HuH-7 (cell line): ENCODE measurements around the gene HYI.
A peak's percentile ranks its signal among the peaks of the same experiment; 100 is the strongest.
"Not testable (repeated sequence)": the region's sequence is repeated elsewhere in the genome, so short reads cannot be mapped to it uniquely, and the experiment has no call there.

Experiments
- DNase-seq: peaks from one replicate; pipeline ENCODE4 v3.0.0; 2011; ENCODE audit warnings: low spot score

HYI gene

DNA sequence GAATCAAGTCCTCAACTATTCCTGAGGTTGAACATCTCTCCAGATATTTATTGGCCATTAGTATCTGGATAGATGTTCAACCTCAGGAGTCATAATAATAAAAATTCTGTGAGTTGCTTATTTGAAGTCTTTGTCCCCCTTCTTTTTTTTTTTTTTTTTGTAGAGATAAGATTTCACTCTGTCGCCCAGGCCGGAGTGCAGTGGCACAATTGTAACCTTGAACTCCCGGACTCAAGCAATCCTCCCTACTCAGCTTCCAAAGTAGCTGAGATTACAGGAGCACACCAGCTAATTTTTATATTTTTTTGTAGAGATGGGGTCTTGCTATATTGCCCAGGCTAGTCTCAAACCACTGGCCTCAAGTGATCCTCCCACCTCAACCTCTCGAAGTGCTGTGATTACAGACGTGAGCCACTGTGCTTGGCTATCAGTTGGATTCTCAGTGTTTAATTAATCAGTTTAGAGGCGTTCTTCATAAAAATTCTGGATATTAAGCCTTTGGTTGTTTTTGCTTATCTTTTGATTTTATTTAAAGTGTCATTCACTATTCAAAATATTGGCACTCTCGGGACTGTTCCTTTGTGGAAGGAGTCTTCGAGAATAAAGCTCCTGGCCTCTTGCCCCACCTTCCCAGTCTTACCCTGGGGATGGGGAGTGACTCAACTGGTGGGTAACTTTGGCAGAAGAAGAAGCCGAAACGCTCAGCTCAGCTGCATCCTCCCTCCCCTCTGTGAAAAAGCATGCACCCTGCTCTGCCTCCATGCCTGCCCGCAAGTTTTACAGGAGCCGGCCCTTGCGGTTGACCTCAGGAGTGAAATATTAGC is 11.2 kb upstream of the HYI start:
- DNase-seq, result no peak

DNA sequence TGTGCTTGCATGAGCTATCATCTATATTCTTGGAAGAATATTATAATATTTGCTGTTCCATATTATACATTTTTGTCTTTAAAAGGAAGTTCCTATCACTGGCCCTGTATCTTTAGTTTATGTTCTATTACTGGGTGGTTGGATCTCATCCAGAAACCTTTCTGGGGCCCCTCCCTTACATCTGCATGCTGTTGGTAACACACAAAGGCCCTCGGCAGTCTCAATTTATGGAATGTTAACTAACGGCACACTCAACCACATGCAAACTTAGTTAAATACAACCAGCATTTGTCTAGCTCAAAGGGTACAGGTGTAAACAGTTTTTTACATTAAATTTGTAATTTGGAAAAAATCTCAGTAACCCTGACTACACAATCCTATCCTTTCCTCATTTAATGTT is 9.7 kb upstream of the HYI start:
- DNase-seq, result no peak

DNA sequence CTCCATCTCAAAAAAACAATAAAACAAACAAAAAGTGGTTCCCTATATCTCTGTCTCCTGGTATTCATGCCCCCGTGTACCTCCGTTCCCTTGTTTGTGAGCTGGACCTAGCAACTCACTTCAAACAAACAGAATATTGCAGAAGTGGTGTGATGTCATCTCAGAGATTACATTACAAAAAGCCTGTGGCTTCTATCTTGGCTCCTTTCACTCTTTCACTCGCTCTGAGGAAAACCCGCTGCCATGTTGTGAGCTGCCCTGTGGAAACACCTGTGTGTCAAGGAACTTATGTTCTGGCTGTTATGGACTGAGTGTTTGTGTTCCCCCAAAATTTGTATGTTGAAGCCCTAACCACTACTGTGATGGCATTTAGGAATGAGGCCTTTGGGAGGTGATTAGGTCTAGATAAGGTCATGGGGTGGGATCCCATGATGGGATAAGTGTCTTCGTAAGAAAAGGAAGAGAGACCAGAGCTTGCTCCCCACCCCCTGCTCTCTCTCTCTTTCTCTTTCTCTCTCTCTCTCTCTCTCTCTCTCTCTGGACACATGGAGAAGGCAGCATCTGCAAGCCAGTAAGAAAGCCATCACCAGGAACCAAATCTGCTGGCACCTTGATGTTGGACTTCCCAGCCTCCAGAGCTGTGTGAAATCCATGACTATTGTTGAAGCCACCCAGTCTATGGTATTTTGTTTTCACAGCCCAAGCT is 7.4 kb upstream of the HYI start:
- no peak for DNase-seq

DNA sequence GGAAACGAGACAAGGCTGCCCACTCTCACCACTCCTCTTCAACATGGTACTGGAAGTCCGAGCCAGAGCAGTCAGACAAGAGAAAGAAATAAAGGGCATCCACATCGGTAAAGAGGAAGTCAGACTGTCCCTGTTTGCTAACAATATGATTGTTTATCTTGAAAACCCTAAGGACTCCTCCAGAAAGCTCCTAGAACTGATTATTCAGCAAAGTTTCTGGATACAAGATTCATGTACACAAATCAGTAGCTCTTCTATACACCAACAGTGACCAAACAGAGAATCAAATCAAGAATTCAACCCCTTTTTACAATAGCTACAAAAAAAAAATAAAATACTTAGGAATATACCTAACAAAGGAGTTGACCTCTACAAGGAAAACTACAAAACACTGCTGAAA is 4.6 kb upstream of the HYI start:
- not testable (repeated sequence) for DNase-seq

DNA sequence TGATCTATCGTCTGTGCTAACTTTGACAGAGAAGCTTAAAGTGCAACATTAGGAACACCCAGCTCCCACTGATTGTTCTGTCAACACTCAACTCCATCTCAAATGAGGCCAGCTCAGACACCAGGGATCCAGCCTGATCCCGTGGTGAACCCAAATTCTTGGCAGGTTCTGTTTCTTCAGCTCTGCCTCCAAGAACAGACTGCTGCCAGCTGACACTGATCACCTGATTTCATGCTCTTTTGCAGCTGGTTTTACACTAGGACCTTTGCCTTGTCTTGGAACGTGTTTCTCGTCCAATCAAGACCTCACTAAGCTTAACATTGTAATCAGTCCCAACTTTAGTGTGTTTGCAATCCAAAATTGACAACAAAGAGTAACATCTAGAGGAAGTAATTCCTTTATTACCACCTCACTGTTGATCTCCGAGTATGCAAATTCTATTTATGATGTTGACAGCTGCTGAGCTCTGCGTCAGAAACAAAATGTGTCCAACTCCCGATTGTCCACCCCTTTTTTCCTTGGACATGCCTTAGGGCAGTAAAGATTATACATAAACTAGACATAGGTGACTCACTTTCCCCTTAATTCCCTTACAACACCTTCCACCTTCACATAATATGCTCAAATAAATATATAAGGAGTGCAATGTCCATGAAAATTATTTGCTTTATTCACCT is 1.6 kb upstream of the HYI start:
- no peak for DNase-seq

DNA sequence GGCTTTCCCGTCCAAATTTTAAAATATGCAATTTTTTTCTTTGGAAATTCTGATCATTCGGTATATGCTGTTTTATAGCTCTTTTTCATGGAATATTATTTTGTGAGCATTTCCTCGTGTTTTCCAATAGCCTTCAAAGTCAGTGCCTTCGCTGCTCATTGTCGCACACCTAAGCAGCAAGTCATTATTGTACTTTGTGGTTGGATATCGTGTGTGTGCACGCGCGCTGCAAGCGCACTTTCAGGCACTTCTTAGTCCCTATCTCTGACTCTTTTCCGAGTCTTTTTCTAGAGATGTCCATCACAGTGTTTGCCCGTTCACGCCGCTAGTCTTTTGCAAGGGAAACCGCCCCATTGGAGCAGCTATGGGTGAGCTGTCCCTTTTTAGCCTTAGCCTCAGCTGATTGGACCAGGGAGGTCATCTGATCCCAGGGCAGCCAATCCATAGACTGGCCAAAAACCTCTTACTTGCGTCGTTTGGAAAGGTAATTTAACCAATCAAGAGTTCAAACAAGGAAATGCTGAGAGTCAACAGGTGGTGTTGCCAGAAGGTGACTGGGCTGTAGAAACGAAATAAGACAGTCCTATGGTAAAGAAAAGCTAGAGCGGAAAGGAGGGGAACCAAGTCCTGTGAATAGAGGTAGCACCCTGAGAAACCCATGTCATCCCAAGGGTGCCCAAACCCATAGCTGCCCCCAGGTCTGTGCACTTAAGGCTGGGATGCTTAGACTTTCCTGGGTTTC is 710 bp upstream of the HYI start:
- peak; percentile 90 for DNase-seq

DNA sequence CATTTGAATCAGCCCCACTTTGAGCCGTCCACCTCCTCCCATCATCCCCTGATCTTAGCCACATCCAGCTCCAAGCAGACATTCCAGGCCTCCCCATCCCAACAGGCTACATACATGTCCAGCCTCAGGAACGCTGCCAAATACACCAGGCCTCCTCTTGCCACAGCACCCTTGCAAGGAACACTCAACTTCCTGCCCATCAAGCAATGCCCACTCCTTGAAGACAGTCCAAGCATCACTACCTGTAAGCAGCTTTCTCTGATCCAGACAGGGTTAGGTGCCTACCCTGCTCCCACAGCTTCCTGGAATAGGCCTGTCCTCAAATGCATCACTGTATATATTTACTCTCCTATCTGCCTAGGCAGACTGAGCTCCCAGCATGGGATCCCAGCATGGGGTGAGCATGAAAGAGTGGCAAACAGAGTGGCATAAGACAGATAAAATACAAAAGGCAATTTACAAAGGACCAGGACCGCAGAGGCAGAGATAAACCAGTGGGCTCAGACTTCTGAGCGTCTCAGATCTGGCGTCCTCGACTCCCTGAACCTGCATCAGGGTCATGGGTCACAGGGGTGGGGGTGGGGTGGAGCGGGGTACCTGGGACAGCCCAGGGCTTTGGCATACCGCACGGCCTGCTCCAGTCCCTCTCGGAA is 816 bp downstream of the HYI start:
- no peak for DNase-seq

DNA sequence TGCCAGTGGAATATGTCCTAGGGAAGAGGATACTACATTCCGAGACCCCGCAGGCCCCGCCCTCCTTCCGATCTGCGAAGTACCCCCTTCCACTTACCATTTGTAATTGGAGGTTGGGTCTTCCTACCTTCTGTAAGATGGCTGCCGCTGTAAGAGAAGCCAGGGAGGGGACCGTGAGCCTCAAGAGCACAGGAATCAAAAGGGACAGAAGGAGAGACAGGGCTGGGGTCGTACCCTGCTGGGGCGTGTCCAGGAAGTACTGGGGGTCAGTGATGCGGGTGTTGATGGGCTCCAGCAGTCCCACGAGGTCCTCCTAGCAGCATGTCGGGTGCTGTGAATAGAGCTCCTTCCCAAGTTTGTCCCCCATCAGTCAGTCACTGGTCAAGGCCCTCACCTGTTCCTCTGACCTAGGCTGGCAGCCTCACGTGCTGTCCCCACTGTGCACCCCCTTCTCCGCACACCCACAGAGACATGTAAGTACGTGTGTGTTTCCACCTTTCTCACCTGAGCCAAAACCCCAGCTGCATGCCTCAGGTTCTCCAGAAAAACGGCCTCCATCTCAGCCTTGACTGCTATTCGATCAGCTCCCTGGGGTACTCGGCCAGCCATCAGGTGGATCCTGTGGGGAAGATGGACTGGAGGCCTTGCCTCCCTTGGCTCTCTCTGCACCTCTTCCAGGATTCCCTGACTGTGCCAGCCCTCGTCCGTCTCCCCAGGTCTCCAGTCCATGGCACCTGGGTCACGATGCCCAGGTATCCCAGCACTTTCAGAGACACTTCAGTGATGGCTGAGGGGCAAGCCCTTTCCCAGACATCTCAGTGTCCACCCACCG is 1.8 kb downstream of the HYI start:
- no peak for DNase-seq

DNA sequence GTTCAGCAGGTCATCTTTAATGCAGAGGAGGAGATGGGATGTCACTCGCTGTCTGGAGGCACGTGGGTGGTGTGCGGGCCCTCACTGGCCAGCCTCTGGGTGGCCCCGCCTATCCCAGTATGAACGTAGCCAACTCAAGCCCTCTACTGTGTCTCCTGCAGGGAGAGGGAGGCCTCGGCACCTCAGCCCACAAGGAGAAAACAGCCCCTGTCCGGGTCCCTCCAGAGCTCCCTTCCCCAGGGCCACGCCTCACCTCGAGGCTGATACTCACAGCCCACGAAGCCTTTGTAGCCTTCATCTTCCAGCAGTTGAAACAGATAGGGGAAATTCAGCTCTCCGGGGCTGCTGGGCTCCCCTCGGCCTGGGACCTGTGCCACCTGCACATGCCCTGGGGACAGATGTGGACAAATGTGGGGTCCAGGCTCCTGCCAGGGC is 2.6 kb downstream of the HYI start:
- DNase-seq, result no peak

DNA sequence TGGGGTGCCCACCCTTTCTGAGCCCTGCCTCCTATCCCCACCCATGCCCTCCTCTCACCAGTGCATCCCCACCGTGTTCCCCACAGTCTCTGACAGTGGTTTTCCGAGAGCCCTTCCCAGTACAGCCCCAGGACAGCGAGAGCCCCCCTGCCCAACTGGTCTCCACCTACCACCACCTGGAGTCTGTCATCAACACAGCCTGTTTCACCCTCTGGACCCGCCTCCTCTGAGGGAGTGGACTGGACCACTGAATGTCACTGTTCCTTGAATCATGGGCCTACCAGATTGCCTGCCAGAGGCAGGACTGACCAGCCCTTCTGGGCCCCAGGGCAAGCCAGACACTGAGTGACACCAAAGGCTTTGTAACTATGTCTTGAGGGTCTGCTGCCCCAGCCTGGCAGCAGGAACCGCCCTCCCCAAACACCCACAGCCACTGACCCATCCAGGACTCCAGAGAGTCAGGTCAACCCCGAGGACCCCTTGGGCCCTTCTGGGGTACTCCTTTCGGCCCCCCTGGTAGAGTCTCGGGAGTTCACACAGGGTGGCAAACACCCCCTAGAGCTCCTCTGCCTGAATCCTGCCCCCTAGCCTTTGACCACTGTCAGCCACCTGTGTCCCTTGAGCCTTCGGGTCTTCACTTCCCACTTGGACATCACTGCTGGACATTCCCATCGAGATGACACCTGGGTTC is 3.3 kb downstream of the HYI start:
- no peak for DNase-seq

DNA sequence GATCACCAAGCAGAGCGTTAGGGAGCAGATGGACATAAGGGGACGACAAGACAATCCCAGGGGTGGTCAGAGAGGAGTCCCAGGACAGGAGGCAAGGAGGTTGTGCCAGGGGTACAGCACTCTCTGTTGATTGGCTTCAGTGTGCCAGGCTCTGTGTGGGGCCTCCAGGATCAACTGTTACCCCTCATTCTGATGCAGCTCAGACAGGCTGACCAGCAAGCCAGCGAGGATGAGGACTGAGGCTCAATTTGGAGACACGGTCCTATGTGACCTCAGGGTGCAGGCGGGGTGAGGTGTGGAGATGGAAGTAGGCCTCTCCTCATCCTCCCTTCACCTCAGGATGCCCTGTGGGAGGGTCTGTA is 4.0 kb downstream of the HYI start:
- DNase-seq, result no peak

DNA sequence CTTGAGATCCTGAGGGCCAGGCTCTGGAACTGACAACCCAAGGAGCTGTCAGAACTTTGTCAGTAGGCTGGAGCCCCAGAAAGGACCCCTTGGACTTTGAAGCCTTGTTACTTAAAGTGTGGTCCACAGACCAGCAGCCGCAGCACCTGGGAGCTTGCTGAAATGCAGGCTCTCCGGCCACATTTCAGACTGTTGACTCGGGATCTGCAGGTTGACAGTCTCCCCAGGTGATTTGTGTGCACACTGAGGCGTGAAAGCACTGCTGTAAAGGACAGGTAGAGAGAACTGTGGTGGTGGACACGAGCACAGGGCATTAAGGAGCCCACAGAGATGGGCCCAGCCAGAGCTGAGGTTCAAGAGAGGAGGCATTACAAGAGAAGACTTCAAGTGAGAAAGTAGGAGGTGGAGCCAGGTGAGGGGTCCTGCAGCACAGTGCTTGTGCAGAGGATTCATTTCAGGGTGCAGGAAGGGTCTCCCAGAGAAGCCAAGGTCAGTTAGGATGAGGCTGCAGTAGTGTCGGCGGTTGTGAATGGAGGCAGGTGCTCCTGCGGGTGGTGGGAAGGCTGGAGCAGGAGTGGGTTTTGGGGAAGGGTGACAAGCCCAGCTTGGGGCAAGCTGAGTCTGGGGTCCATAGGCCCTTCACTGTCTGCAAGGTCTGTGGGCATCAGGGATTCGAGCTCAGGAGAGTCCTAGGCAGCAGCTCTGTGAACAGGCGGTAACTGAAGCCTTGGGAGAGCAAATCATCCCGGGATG is 4.6 kb downstream of the HYI start:
- no peak for DNase-seq

DNA sequence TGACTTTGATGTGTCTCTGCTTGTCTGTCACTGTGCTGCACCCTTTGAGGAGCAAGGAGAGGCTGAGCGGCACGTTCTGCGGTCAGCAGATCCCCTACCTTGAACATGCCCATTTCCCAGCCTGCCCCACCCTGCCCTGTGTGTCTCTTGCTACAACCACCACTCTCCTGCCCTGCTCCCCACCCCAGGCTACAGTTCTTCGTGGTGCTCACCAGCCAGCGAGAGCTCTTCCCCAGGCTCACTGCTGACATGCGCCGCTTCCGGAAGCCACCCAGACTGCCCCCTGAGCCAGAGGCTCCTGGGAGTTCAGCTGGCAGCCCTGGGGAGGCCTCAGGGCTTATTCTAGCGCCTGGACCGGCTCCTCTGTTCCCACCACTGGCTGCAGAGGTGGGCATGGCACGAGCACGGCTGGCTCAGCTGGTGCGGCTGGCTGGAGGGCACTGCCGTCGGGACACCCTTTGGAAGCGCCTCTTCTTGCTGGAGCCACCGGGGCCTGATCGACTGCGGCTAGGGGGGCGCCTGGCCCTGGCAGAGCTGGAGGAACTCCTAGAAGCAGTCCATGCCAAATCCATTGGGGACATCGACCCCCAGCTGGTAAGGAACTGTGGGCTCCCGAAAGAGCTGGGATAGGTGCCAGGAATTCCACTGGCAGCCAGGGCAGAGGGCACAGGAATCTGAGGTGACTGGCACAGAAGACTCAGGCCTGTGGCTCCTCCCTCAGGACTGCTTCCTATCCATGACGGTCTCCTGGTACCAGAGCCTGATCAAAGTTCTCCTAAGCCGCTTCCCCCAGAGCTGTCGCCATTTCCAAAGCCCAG is 5.6 kb downstream of the HYI start:
- no peak for DNase-seq

DNA sequence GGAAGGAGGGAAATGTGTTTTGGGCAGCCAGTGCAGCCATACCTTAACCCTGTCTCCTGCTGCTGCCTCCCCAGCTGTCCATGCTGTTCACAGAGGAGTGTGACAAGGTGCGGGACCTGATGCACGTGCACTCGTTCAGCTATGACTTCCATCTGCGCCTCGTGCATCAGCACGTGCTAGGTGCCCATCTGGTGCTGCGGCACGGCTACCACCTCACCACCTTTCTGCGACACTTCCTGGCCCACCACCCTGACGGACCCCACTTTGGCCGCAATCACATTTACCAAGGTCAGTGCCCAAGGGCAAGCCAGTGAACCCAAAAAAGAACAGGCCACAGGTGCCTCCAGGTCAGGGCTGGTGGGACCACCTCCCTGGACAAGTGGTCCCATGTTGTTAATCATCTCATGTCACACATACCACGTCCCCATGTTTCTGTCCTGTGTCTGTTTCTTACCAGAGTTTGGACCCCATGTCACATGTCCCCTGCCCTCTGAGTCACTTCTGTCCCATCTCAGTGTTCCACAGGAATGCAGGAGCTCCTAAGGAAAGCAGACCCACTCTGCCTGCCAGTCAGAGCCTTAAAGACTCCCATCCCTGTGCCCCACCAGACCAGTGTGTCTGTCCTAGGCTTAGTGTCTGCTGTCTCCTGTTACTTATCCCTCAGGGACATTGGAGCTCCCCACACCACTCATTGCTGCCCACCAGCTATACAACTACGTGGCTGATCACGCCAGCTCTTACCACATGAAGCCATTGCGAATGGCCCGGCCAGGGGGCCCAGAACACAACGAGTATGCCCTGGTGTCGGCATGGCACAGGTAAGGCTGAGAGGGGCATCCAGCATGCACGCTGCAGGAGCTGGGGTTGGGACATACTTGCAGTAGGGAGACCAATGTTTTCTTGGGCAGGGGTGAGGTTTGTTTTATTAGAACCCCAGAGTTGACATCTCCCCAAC is 6.6 kb downstream of the HYI start:
- DNase-seq, result no peak

DNA sequence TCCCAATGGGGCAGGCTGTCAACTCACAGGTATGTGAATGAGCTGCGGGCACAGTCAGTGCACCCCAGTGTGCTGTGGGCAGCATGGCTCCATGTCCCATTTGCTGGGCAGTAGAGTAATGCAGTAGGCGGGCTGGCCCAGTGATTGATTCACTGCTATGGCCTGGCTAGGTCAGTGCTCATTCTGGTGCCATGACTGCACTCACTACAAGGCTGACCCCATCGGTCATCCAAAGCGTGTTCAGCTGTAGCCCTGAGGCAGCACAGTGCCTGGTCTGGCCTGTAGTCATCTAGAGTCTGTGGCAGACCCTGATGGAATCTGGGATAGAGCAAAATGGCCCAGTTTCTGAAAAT is 7.4 kb downstream of the HYI start:
- no peak for DNase-seq

DNA sequence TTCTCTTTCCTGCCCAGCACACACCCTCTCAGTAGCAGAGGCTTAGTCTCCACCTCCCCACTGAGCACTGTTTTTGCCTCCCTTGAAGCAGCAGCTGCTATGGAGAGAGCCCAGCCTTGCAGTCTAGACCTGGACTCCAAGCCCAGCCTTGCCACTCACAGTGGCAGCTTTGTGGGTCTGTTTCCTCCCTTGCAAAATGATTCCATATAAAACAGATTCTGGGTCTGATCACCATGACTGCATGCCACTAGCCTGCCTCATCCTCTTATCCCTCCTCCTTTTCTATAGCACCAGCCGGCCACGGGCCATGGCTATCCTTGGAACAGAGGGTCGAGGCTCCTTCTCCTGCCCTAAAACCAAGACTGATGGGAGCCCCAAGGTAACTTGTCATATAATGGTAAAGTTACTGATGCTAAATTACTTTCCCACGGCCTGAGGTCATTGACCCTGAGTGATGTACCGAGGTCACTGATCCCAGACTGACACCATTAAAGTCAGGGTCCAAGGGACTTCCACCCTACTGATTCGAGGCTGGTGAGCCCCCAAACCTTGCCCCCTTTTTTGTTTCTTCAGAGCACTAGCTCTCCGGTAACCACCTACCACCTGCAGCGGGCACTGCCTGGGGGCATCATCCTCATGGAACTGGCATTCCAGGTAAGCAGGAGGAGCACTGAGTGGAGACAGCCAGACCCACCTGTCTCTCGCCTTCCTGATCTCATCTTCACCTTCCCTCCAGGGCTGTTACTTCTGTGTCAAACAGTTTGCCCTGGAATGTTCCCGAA is 7.9 kb downstream of the HYI start:
- DNase-seq, result no peak

DNA sequence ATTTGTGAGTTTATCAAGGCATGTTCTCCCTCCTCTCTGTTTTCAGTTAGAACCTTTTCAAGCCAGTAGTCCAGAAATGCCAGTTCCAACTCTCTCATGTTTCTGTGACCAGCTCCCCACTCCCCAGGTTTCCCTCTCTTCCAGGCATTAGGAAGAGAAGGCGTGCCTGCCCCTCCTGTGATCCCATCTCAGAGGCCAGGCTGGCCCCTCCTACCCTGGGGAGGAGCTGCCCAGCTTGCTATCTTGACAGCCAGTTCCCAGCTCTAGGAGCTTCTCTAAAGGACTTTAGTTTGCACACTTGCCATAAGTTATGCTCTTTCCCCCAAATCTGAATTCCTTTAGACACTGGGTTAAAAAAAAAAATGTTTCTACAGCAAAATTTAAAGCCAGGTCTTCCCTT is 8.9 kb downstream of the HYI start:
- no peak for DNase-seq
